Measurements from ENCODE around the gene REC114.

REC114 gene

GRCh38 chr15:73582851-73583379, 140.0 kb downstream of the REC114 start:
- DNase-seq = no peak

- DNase-seq = no peak
Measured at GRCh38 chr15:73583544-73583943, 140.6 kb downstream of the REC114 start.

- DNase-seq = no peak
Measured at GRCh38 chr15:73584699-73585420, 141.9 kb downstream of the REC114 start.

- DNase-seq = no peak
Measured at GRCh38 chr15:73585871-73586654, 143.1 kb downstream of the REC114 start.

GRCh38 chr15:73589766-73590165, 146.8 kb downstream of the REC114 start:
- no peak for DNase-seq

- DNase-seq = no peak
Measured at GRCh38 chr15:73590263-73590662, 147.3 kb downstream of the REC114 start.

- DNase-seq = peak; percentile 52
Measured at GRCh38 chr15:73593304-73594074, 150.5 kb downstream of the REC114 start.

- DNase-seq = no peak
Measured at GRCh38 chr15:73594109-73594508, 151.1 kb downstream of the REC114 start.

GRCh38 chr15:73596174-73596573, 153.2 kb downstream of the REC114 start:
- no peak for DNase-seq

- no peak for DNase-seq
Measured at GRCh38 chr15:73597036-73597638, 154.2 kb downstream of the REC114 start.

- no peak for DNase-seq
Measured at GRCh38 chr15:73598530-73599160, 155.7 kb downstream of the REC114 start.

- DNase-seq = no peak
Measured at GRCh38 chr15:73599934-73600333, 157.0 kb downstream of the REC114 start.

GRCh38 chr15:73600413-73601335, 157.7 kb downstream of the REC114 start:
- DNase-seq = no peak

GRCh38 chr15:73601451-73602445, 158.8 kb downstream of the REC114 start:
- peak; percentile 74 for DNase-seq

GRCh38 chr15:73602446-73602843, 159.5 kb downstream of the REC114 start:
- no peak for DNase-seq

GRCh38 chr15:73602992-73603391, 160.0 kb downstream of the REC114 start:
- DNase-seq = no peak

- no peak for DNase-seq
Measured at GRCh38 chr15:73604477-73604876, 161.5 kb downstream of the REC114 start.

- no peak for DNase-seq
Measured at GRCh38 chr15:73605759-73606436, 162.9 kb downstream of the REC114 start.

GRCh38 chr15:73607405-73607804, 164.4 kb downstream of the REC114 start:
- DNase-seq = no peak

Data from femur (tissue), 1 donor.